Fibroblast of lung (primary cell): ENCODE measurements around the gene TENM4. TPM values are rescaled to one million over a fixed set of nuclear protein-coding genes. Genes with fewer than 3 reads are reported as not detected.

Experiments used
- DNase-seq, 2 donors: peaks; one replicate each; pipeline versions ENCODE4 v3.0.0 to v3.0.0-alpha.2; 2010; ENCODE audit warnings: low read depth in 2 of 2
- H2AFZ ChIP-seq: 2 replicates; pipeline ENCODE4 v1.5.1; 2012; ENCODE audit warnings: low read length, control low read depth, inconsistent platforms
- H3K27ac ChIP-seq: 2 replicates; pipeline ENCODE4 v1.5.1; 2011; ENCODE audit warnings: low read length, control low read depth; ENCODE audit not compliant: insufficient read depth
- H3K27me3 ChIP-seq: 2 replicates; pipeline ENCODE4 v1.5.1; 2011; ENCODE audit warnings: mild to moderate bottlenecking, low read length; ENCODE audit not compliant: control insufficient read depth, insufficient read depth
- H3K36me3 ChIP-seq: 2 replicates; pipeline ENCODE4 v1.5.1; 2011; ENCODE audit warnings: low read length; ENCODE audit not compliant: control insufficient read depth, insufficient read depth
- H3K4me1 ChIP-seq: 2 replicates; pipeline ENCODE4 v1.5.1; 2011; ENCODE audit warnings: low read length; ENCODE audit not compliant: control insufficient read depth, insufficient read depth; ENCODE audit errors: extremely low read depth
- H3K4me2 ChIP-seq: 2 replicates; pipeline ENCODE4 v1.5.1; 2011; ENCODE audit warnings: low read length, control low read depth; ENCODE audit not compliant: insufficient read depth; ENCODE audit errors: extremely low read depth
- H3K4me3 ChIP-seq, 4 experiments: fragments of 200-600 bp in 1 of 4; sonication (generic) in 1 of 4; replicated peaks in 1 of 4; 2 replicates each; pipeline ENCODE4 v1.5.1; 2011 to 2016; ENCODE audit warnings: low read length in 4 of 4, low read depth in 3 of 4, mild to moderate bottlenecking in 3 of 4, control low read depth in 2 of 4, inconsistent platforms in 1 of 4, mixed read lengths in 1 of 4; ENCODE audit not compliant: insufficient read depth in 1 of 4; ENCODE audit errors: control extremely low read depth in 1 of 4
- H3K79me2 ChIP-seq: 2 replicates; pipeline ENCODE4 v1.5.1; 2012; ENCODE audit warnings: mild to moderate bottlenecking, low read length, inconsistent platforms; ENCODE audit not compliant: control insufficient read depth, insufficient read depth
- H3K9ac ChIP-seq: 2 replicates; pipeline ENCODE4 v1.5.1; 2011; ENCODE audit warnings: mild to moderate bottlenecking, low read length, control low read depth; ENCODE audit not compliant: insufficient read depth
- H3K9me3 ChIP-seq: 2 replicates; pipeline ENCODE4 v1.5.1; 2012; ENCODE audit warnings: low read depth, low read length; ENCODE audit not compliant: control insufficient read depth, insufficient read depth
- H4K20me1 ChIP-seq: 2 replicates; pipeline ENCODE4 v1.5.1; 2011; ENCODE audit warnings: low read length; ENCODE audit not compliant: control insufficient read depth, insufficient read depth; ENCODE audit errors: extremely low read depth
- CTCF ChIP-seq, 2 donors: IDR thresholded peaks in 1 of 2; conservative IDR thresholded peaks in 1 of 2; 1 replicate in 1 of 2; 2 replicates in 1 of 2; pipeline ENCODE4 v1.5.1; 2011 to 2012; ENCODE audit warnings: low read length in 2 of 2, control low read depth in 1 of 2, inconsistent platforms in 1 of 2, low read depth in 1 of 2, mild to moderate bottlenecking in 1 of 2
- EZH2 ChIP-seq: IDR thresholded peaks from 2 replicates; pipeline ENCODE4 v1.5.1; 2012; ENCODE audit warnings: low read length, control low read depth, mild to moderate bottlenecking; ENCODE audit errors: missing control alignments
- polyA plus RNA-seq, 2 donors: library from polyadenylated mRNA; depleted of rRNA in 1 of 2; stranded (reverse) in 1 of 2; unstranded in 1 of 2; fragments of >200 nt; gene quantifications; 2 replicates each; pipeline ENCODE4 v1.2.1, GENCODE V29; 2011 to 2012; ENCODE audit warnings: missing spikeins in 1 of 2
- total RNA-seq: library from RNA; depleted of rRNA; stranded (reverse); fragments of >200 nt; gene quantifications from 2 replicates; pipeline ENCODE4 v1.2.1, GENCODE V29; 2014

The TENM4 gene
- total and polyA plus RNA-seq, 2 donors (not counting 1 experiment from before 2014, with no cell fraction given): 4.6 to 48.4 TPM

GRCh38 chr11:78731027-78731426 is 709.8 kb downstream of the TENM4 start:
- DNase-seq: peak in 1 of 2 donors; percentile 36
- TF ChIP-seq CTCF (conservative IDR thresholded peaks at IDR 0.05 in 1 of 2, IDR thresholded peaks at IDR 0.05 in 1 of 2; ENCODE audit: low read depth in 1 of 2, low read length in 2 of 2) (no peak), EZH2 (no peak)

GRCh38 chr11:78730267-78730824 is 710.5 kb downstream of the TENM4 start:
- no peaks in the 10 kb centered on the region for H3K4me1 ChIP-seq
- no peak overlapping the region for H3K9ac ChIP-seq
- no peak overlapping the region for H3K27ac ChIP-seq
- no peaks in the 10 kb centered on the region for H3K27me3 ChIP-seq
- TF ChIP-seq EZH2 (no peak), CTCF (conservative IDR thresholded peaks at IDR 0.05 in 1 of 2, IDR thresholded peaks at IDR 0.05 in 1 of 2; ENCODE audit: low read depth in 1 of 2, low read length in 2 of 2) (no peak)
- no peak for DNase-seq
- no peaks in the 10 kb centered on the region for H4K20me1 ChIP-seq
- no peaks in the 10 kb centered on the region for H3K9me3 ChIP-seq
- H3K36me3 ChIP-seq: no peaks in the 10 kb centered on the region
- H3K79me2 ChIP-seq: no peaks in the 10 kb centered on the region
- H2AFZ ChIP-seq: no peak overlapping the region
- no peak overlapping the region for H3K4me2 ChIP-seq
- no peak overlapping the region for H3K4me3 ChIP-seq

More at GRCh38 chr11:78731027-78731426, 709.8 kb downstream of the TENM4 start:
- no peaks in the 10 kb centered on the region for H3K9me3 ChIP-seq
- H3K27ac ChIP-seq: no peak overlapping the region
- no peak overlapping the region for H2AFZ ChIP-seq
- no peak overlapping the region for H3K4me2 ChIP-seq
- no peak overlapping the region for H3K4me3 ChIP-seq
- H3K36me3 ChIP-seq: no peaks in the 10 kb centered on the region
- H3K9ac ChIP-seq: no peak overlapping the region
- H3K27me3 ChIP-seq: no peaks in the 10 kb centered on the region
- no peaks in the 10 kb centered on the region for H4K20me1 ChIP-seq
- H3K4me1 ChIP-seq: no peaks in the 10 kb centered on the region
- no peaks in the 10 kb centered on the region for H3K79me2 ChIP-seq

- no peaks in the 10 kb centered on the region for H3K36me3 ChIP-seq
These were observed 713.0 kb downstream of the TENM4 start for GRCh38 chr11:78727816-78728215.

More at GRCh38 chr11:78727816-78728215, 713.0 kb downstream of the TENM4 start:
- Histone ChIP-seq H4K20me1 (no peaks in the 10 kb centered on the region), H3K27me3 (no peaks in the 10 kb centered on the region), H3K27ac (no peak overlapping the region), H3K4me1 (no peaks in the 10 kb centered on the region), H3K4me2 (no peak overlapping the region), H3K4me3 (no peak overlapping the region), H3K79me2 (no peaks in the 10 kb centered on the region), H3K9ac (no peak overlapping the region), H2AFZ (no peak overlapping the region), H3K9me3 (no peaks in the 10 kb centered on the region)
- TF ChIP-seq EZH2 (no peak), CTCF (conservative IDR thresholded peaks at IDR 0.05 in 1 of 2, IDR thresholded peaks at IDR 0.05 in 1 of 2; ENCODE audit: low read depth in 1 of 2, low read length in 2 of 2) (no peak)
- DNase-seq: no peak
